HG03520 (cell line): ENCODE results near the gene FRMD4A.
"Not testable (repeated sequence)": the region's sequence is repeated elsewhere in the genome, so short reads cannot be mapped to it uniquely, and the experiment has no call there.

Source experiments
- ATAC-seq: cut with Tn5 transposase; IDR thresholded peaks from one replicate; pipeline ENCODE4 v1.9.1; 2021; ENCODE audit warnings: mild to moderate bottlenecking, moderate library complexity; ENCODE audit not compliant: unreplicated experiment

The FRMD4A gene

DNA sequence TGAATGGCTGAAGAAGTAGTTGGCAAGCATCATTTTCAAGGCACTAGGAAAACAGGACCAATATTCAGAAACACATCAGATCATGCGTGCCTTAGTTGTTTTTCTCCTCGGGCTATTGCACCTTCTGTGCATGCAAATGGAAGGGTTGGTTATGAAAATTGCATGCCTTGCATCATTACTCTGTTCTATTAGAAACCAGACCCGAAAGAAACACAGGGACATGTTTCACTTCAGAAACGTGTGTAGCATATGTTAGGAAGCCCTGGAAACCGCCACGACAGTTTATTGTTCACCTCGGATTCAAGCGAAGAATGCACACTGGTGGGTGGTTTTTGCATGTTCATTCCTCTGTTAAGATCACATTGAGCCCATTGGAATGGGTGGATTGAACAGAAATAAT, 214.7 kb downstream of the FRMD4A start:
- ATAC-seq: no peak

DNA sequence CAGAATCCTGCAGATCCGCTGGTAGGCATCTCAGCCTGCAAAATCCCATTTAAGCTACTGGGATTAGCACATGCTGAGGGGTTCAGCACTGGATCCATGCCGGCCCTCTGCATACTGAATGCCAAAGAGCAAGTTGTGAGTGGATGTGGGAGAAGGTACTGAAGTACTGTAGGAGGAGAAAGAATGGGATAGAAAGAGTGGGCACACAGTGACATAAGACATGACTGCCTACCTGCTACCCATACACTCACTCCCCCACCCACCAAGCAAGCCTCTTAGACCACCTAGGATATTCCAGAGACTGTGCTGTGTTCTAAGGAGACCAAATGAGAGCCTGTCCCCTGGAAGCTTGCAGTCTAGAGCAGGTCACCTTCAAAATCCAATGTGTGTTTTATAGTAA, 215.9 kb downstream of the FRMD4A start:
- no peak for ATAC-seq

DNA sequence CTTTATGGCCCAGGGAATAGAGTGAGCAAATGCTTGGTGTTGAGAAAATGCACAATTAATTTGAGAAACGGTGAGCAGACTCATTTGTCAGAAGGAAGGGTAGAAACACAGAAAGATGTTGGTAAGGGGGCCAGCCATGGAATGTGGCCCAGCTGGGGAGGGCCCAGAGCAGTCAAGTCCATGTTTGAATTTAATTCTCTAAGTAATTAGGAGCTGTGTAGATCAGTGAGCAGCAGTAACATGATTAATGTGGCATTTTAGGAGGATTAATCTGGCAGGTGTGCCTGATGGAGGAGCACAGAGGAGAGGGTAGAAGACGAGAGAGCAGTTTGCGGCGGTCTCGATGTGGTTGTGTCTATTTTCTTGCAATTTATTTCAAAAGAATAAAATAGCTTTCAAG, 218.7 kb downstream of the FRMD4A start:
- ATAC-seq: no peak

DNA sequence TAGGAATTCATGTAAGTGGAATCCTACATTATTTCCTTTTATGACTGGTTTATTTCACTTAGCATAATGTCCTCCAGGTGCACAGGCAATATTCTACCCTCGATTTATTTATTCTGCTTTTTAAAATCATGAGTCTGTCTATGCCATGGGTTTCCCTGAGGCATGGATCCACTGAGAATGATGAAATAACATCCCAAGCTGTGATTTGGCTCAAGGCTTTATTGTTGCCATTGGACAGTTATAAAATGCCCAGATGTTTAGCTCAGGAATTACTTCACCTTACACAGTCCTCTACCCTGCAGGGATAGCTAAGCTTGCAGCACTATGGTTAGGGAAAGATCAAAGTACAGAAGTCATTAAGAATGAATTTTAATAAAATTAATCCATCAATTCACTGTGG, 219.5 kb downstream of the FRMD4A start:
- ATAC-seq: no peak

DNA sequence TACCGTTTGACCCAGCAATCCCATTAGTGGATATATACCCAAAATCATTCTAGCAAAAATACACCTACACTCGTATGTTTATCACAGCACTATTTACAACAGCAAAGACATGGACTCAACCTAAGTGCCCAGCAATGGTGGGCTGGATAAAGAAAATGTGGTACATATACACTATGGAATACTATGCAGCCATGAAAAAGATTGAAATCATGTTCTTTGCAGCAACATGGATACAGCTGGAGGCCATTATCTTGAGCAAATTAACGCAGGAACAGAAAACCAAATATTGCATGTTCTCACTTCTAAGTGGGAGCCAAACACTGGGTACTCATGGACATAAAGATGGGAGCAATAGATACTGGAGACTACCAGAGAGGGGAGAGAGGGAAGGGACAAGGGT, 223.9 kb downstream of the FRMD4A start:
- no peak for ATAC-seq

DNA sequence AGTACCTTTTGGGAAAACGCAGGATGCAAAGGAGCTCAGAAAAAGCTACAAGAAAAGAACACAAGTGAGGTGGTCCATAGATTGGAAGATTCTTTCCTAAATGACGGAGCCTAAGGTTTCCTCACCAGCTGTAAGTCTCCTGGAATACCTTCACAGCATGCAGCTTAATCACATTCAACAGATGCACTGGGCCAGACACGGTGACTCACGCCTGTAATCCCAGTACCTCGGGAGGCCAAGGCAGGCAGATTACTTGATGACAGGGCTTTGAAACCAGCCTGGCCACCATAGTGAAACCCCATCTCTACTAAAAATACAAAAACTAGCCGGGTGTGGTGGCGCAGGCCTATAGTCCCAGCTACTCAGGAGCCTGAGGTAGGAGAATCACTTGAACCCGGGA, 228.7 kb downstream of the FRMD4A start:
- no peak for ATAC-seq

- ATAC-seq: no peak
These were observed 230.8 kb downstream of the FRMD4A start for GRCh38 chr10:14099885-14100284.

- no peak for ATAC-seq
These were observed 236.8 kb downstream of the FRMD4A start for GRCh38 chr10:14093730-14094484.

- no peak for ATAC-seq
These were observed 237.9 kb downstream of the FRMD4A start for GRCh38 chr10:14092799-14093198.

DNA sequence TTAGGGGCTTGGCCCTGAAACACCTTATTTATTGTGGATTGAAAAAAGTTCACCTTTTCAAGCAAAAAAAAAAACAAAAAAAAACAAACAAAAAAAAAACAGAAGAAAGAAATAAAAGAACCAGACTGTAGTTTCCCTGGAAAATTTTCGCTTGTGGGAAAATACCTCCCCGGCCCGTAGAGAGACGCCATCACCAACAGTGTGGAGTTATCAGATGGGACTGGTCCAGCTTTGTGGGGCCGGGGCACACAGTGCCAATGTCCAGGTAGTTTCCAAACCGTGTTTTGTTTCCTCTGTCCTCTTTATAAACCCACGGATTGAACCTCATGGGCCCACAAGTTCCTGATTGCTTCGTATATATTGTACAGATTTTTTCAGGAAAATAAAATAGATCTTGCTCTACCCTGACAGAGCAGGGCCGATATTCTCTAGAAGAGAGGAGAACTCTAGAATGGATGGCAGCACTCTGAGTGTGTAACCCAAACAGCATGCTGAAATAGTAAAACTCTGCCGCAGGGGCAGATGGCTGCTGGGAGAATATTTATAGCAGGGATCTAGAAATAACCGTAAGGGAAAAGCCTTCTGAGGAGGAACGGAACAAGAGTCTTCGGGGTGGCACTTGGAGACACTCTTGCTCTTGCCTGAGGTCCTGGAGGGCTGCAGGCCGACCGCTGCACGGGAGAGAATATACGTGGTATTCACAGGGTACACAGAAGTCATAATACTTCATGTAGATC, 241.0 kb downstream of the FRMD4A start:
- ATAC-seq: no peak

DNA sequence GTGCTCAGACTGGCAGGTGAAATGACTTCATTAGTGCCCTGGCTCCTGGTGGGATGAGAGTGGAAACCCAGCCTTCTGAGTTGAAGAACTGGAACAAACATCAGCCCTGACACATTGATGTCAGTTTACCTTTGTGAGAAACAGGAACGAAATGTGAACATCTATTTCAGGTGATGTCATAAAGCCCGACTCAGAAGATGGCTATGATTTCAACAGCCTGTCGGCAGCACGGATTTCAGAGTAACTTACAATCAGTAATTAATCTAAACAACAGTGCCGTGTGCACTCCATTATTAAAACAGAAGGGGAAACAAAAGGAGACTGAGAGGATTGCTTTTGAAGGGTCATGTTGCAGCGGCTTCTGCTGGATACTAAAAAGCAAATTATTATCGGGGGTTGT, 243.2 kb downstream of the FRMD4A start:
- no peak for ATAC-seq

- no peak for ATAC-seq
These were observed 244.1 kb downstream of the FRMD4A start for GRCh38 chr10:14086596-14086995.

DNA sequence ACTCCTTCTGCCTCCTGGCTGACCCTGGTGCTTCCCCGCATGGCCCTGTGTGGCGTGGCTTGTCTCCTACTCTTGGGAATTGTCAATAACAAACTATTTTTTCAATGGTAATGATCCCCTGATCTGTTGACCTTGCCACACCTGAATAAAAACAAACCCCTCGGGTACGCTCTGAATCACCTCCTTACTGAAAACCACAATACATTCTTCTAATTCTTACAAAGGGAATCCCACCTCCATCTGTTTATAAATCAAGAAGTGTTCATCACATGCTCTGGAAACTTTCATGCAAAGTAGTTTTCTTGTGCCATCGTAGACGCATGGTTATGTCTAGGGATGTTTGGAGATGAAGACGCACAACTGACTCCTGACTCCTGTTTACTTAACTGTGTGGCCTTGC, 245.8 kb downstream of the FRMD4A start:
- ATAC-seq: no peak

GRCh38 chr10:14080795-14081194, 249.9 kb downstream of the FRMD4A start:
- ATAC-seq: no peak

DNA sequence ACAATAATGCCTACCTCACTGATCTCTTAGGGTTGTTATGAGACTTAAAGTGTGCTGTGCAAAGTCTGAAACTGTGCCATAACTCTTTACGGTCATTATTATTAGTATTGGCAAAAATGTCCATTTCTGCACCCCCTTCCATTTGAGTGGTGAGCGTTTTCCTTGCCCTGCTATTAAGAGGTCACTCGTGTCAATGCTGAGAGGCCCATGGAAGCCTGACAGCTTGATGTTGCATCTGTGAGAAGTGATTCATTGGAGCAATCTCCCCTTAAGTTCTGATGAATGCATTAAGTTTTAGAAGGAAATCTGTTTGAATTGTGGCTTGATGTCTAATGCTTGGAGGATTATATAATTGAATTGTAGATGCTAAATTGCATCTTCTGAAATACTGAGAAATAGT, 253.3 kb downstream of the FRMD4A start:
- ATAC-seq: no peak

GRCh38 chr10:14074062-14074884, 256.5 kb downstream of the FRMD4A start:
- no peak for ATAC-seq

DNA sequence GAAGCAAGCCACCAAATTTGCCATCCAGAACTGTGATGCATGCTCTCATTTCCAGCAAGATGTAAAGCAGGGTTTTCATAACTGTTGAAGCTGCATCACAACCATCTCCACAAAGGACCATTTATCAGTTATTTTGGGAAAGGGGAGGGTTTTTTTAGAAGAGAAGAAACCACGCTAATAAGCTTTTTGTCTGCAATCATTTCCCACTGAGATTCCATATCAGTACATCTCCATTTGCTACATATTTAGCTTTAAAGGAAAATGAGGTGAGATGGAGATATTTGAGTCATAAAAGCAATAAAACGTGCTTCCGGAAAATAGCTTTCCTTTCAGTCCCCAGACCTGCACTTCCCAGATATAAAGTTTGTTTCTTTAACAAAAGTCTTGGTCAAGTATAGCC, 258.2 kb downstream of the FRMD4A start:
- ATAC-seq: no peak

- ATAC-seq: no peak
These were observed 258.8 kb downstream of the FRMD4A start for GRCh38 chr10:14071956-14072355.

DNA sequence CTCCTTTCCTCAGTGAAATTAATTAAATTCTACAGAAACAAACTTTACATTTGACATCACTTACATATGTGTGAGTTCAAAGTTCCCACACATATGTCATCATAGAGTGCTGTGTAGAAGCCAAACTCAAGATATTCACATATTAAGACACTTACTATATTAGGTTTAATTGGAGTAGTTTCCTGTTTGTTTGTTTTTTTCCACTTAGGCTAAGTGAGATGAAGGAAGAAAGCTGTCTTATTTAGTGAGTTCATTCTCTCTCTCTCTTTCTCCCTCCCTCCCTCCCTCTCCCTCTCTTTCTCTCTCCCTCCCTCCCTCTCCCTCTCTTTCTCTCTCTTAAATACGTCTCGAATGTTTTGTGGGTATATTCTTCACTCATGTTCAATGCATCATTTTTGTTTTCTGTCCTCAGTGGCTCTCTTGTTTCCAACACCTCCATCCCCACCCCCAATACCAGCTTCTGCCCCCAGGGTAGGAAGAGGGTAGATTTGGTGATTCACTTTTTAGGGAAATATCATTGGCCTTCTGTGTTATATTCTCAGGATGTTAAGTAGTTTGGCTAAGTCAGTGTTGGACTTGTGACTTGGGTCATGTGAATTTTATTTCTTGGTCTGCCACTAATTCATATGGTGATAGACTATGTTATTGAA, 262.0 kb downstream of the FRMD4A start:
- no peak for ATAC-seq

DNA sequence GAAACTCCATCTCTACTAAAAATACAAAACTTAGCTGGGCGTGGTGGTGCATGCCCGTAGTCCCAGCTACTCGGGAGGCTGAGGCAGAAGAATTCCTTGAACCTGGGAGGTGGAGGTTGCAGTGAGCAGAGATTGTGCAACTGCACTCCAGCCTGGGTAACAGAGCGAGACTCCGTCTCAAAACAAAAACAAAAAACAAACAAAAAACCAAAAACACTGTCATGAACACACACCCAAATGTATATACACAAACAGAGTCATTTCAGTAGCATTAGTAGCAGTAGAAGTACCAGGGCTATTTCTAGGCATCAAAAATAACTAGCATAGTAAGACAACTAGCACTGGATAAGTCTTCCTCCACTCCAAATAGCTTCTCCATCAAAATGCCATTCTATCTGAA, 263.1 kb downstream of the FRMD4A start:
- ATAC-seq: not testable (repeated sequence)

DNA sequence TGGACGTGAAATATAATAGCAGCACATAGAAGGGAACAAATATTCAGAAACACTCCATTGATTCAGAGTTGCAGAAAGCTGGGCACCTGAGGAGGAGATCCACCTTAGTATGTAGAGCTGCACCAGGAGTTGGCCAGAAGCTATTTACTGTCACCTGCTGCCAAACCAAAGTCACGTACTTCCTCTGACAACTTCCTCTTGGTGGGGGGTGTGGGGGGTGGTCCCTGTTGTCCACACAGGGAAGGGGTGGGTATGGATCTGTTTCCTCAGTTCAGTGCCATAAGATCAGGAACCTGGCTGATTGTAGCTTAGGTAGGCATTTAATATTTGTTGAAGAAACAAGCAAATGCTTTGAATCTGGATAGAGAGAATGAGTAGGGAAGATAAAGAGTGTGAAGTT, 264.6 kb downstream of the FRMD4A start:
- ATAC-seq: no peak
